ENCODE measurements around the gene RPL11. TPM values are rescaled to one million over a fixed set of nuclear protein-coding genes. Genes with fewer than 3 reads are reported as not detected.

Gene RPL11
- polyA plus RNA-seq, 1 donor (not counting 4 experiments of a cell fraction or from before 2014, with no cell fraction given) = 2,447 TPM

GRCh38 chr1:23664837-23665795, 26.5 kb upstream of the RPL11 start:
- dilution Hi-C loops (cut with MboI; ENCODE audit: extremely low pct_ligation_motif_present, low sequenced_read_pairs) = no loop called here
- H3K4me2 ChIP-seq (ENCODE audit: control insufficient read depth, extremely low read depth, insufficient read depth, low read depth, low read length) = no peak overlapping the region
- H3K4me3 ChIP-seq (ENCODE audit: control insufficient read depth in 2 of 3, extremely low read depth in 1 of 3, insufficient read depth in 2 of 3, low read depth in 1 of 3, low read length in 3 of 3) = no peak overlapping the region
- no peaks in the 10 kb centered on the region for H3K27me3 ChIP-seq (ENCODE audit: control insufficient read depth, extremely low read depth, insufficient read depth, low read length)
- H3K36me3 ChIP-seq (ENCODE audit: control insufficient read depth in 2 of 2, extremely low read depth in 1 of 2, insufficient read depth in 2 of 2, low read length in 2 of 2) = no peaks in the 10 kb centered on the region
- FAIRE-seq = peak; percentile 32
- DNase-seq (ENCODE audit: low read depth, low spot score) = no peak
- H3K9ac ChIP-seq (ENCODE audit: control insufficient read depth, extremely low read depth, insufficient read depth, low read length) = no peak overlapping the region
- no peaks in the 10 kb centered on the region for H3K79me2 ChIP-seq (ENCODE audit: control insufficient read depth, insufficient read depth, low read length)
- no peak overlapping the region for H2AFZ ChIP-seq (ENCODE audit: control insufficient read depth, low read length)
- no peak for TF ChIP-seq EZH2 (IDR thresholded peaks at IDR 0.05; ENCODE audit: low read length)
- TF ChIP-seq, protein P1, sequence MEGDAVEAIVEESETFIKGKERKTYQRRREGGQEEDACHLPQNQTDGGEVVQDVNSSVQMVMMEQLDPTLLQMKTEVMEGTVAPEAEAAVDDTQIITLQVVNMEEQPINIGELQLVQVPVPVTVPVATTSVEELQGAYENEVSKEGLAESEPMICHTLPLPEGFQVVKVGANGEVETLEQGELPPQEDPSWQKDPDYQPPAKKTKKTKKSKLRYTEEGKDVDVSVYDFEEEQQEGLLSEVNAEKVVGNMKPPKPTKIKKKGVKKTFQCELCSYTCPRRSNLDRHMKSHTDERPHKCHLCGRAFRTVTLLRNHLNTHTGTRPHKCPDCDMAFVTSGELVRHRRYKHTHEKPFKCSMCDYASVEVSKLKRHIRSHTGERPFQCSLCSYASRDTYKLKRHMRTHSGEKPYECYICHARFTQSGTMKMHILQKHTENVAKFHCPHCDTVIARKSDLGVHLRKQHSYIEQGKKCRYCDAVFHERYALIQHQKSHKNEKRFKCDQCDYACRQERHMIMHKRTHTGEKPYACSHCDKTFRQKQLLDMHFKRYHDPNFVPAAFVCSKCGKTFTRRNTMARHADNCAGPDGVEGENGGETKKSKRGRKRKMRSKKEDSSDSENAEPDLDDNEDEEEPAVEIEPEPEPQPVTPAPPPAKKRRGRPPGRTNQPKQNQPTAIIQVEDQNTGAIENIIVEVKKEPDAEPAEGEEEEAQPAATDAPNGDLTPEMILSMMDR (optimal IDR thresholded peaks at IDR 0.05 in 1 of 3, IDR thresholded peaks at IDR 0.05 in 1 of 3, conservative IDR thresholded peaks at IDR 0.05 in 1 of 3; ENCODE audit: extremely low read depth in 1 of 3, insufficient read depth in 2 of 3, low read length in 3 of 3) = peak; percentile 39 to 48 (median 47)
- no peaks in the 10 kb centered on the region for H3K9me1 ChIP-seq (ENCODE audit: control insufficient read depth, extremely low read depth, insufficient read depth, low read length)
- H3K4me1 ChIP-seq (ENCODE audit: control insufficient read depth, extremely low read depth, insufficient read depth, low read length) = peaks cover 11% of the 10 kb centered on the region
- H3K27ac ChIP-seq (ENCODE audit: control insufficient read depth, insufficient read depth, low read length) = no peak overlapping the region
- no peaks in the 10 kb centered on the region for H3K9me3 ChIP-seq (ENCODE audit: control insufficient read depth, low read depth, low read length)
- no peaks in the 10 kb centered on the region for H4K20me1 ChIP-seq (ENCODE audit: control insufficient read depth, extremely low read depth, insufficient read depth, low read length)

- Histone ChIP-seq H2AFZ (ENCODE audit: control insufficient read depth, low read length) (no peak overlapping the region), H3K27me3 (ENCODE audit: control insufficient read depth, extremely low read depth, insufficient read depth, low read length) (no peaks in the 10 kb centered on the region), H3K36me3 (ENCODE audit: control insufficient read depth in 2 of 2, extremely low read depth in 1 of 2, insufficient read depth in 2 of 2, low read length in 2 of 2) (no peaks in the 10 kb centered on the region), H3K9me3 (ENCODE audit: control insufficient read depth, low read depth, low read length) (no peaks in the 10 kb centered on the region), H4K20me1 (ENCODE audit: control insufficient read depth, extremely low read depth, insufficient read depth, low read length) (no peaks in the 10 kb centered on the region), H3K4me1 (ENCODE audit: control insufficient read depth, extremely low read depth, insufficient read depth, low read length) (no peaks in the 10 kb centered on the region), H3K4me2 (ENCODE audit: control insufficient read depth, extremely low read depth, insufficient read depth, low read depth, low read length) (no peak overlapping the region), H3K27ac (ENCODE audit: control insufficient read depth, insufficient read depth, low read length) (no peak overlapping the region), H3K9me1 (ENCODE audit: control insufficient read depth, extremely low read depth, insufficient read depth, low read length) (no peaks in the 10 kb centered on the region), H3K4me3 (ENCODE audit: control insufficient read depth in 2 of 3, extremely low read depth in 1 of 3, insufficient read depth in 2 of 3, low read depth in 1 of 3, low read length in 3 of 3) (no peak overlapping the region), H3K79me2 (ENCODE audit: control insufficient read depth, insufficient read depth, low read length) (no peaks in the 10 kb centered on the region), H3K9ac (ENCODE audit: control insufficient read depth, extremely low read depth, insufficient read depth, low read length) (no peak overlapping the region)
- dilution Hi-C loops (cut with MboI; ENCODE audit: extremely low pct_ligation_motif_present, low sequenced_read_pairs) = no loop called here
- DNase-seq (ENCODE audit: low read depth, low spot score) = no peak
- FAIRE-seq = no peak
- TF ChIP-seq, protein P1 (optimal IDR thresholded peaks at IDR 0.05 in 1 of 3, IDR thresholded peaks at IDR 0.05 in 1 of 3, conservative IDR thresholded peaks at IDR 0.05 in 1 of 3; ENCODE audit: extremely low read depth in 1 of 3, insufficient read depth in 2 of 3, low read length in 3 of 3) = no peak
These were observed 24.2 kb upstream of the RPL11 start for GRCh38 chr1:23667411-23667810.

Data from keratinocyte (primary cell).